Urinary bladder (tissue), 4 donors: ENCODE results near the gene TMEM121. TPM values are rescaled to one million over a fixed set of nuclear protein-coding genes. Genes with fewer than 3 reads are reported as not detected.

Source experiments
- DNase-seq: peaks from one replicate; pipeline ENCODE4 v3.0.0-alpha.2; 2015; ENCODE audit errors: extremely low spot score
- H3K27ac ChIP-seq: one replicate; pipeline ENCODE4 v1.5.1; 2013; ENCODE audit warnings: low read depth, mild to moderate bottlenecking, moderate library complexity
- H3K36me3 ChIP-seq: one replicate; pipeline ENCODE4 v1.6.1; 2013; ENCODE audit warnings: mild to moderate bottlenecking, moderate library complexity; ENCODE audit not compliant: insufficient read depth
- H3K4me1 ChIP-seq: one replicate; pipeline ENCODE4 v1.6.1; 2013; ENCODE audit warnings: mild to moderate bottlenecking, moderate library complexity; ENCODE audit not compliant: insufficient read depth
- H3K4me3 ChIP-seq: one replicate; pipeline ENCODE4 v1.5.1; 2013; ENCODE audit warnings: low read depth, low read length
- WGBS: extraction: QIAGEN DNeasy Blood & Tissue Kit; methylation state at CpG from one replicate; pipeline ENCODE4 v1.1.7; 2013; 5-methylcytosine and 5-hydroxymethylcytosine counted together
- polyA plus RNA-seq: library from polyadenylated mRNA; stranded (reverse); fragments of 200-250 nt; gene quantifications from one replicate; pipeline ENCODE4 v1.2.3, GENCODE V29; 2013
- total RNA-seq: library from RNA; depleted of rRNA; stranded (reverse); fragments of >200 nt; gene quantifications from one replicate; pipeline ENCODE4 v1.2.3, GENCODE V29; 2014
- donor health status: healthy with polysubstance abuse.
- donor health status: healthy.

TMEM121 gene
- total RNA-seq, result 1.3 TPM
- polyA plus RNA-seq, result 6.7 TPM

DNA sequence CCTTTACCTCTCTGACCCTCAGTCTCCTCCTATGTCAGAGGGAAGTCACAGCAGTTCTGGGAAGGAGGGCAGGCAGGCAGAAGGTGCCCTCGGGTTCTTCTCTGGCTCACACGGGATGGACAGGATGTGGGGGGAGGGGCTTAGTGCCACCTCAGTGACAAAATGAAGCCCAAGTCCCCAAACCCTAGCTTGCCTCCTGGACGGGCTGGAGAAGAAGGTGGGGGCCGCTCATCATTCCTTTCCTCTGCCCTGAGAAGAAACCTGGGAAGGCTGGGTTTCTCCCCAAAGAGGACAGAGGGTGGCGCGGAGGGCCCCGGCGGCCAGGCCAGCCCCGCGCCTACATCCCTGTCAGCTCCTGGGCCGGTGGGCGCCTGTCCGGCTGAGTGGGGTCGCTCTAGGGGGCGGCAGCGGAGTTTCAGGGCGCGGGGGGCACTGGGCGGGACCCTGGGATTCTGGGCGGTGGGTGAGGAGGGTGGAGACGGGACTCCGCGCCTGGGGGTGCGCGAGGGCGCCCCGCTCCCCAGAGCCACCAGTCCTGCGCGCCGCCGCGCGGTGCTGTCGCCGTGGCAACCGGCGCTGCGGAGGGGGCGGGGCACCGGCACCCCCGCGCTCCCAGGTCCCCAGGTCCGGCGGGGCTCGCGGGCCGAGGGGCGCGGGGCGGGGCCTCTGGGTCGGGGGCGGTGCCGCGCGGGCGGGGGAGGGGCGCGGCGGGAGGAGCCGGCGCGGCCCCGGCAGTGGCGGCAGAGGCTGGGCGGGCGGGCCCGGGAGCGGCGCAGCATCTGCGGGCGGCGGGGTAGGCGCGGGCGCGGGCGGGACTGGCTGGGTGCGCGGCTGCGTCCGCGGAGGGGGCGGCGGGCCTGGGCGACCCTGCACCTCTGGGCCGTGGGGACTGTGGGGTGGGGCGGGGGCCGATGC, at the start of gene TMEM121:
Gene TMEM121 (plus strand): TSS at position 723 of the 915 bp plus-strand sequence. CDS start 2,252 bp downstream, outside the sequence.
- Histone ChIP-seq H3K4me3 (peak within 1 kb of the TSS; percentile 69), H3K36me3 (no peaks in the 10 kb centered on the region), H3K27ac (no peak within 1 kb of the TSS), H3K4me1 (no peaks in the 10 kb centered on the region)
- DNase-seq, result no peak
- 1% methylated on average over 86 of the region's 88 CpGs for WGBS

DNA sequence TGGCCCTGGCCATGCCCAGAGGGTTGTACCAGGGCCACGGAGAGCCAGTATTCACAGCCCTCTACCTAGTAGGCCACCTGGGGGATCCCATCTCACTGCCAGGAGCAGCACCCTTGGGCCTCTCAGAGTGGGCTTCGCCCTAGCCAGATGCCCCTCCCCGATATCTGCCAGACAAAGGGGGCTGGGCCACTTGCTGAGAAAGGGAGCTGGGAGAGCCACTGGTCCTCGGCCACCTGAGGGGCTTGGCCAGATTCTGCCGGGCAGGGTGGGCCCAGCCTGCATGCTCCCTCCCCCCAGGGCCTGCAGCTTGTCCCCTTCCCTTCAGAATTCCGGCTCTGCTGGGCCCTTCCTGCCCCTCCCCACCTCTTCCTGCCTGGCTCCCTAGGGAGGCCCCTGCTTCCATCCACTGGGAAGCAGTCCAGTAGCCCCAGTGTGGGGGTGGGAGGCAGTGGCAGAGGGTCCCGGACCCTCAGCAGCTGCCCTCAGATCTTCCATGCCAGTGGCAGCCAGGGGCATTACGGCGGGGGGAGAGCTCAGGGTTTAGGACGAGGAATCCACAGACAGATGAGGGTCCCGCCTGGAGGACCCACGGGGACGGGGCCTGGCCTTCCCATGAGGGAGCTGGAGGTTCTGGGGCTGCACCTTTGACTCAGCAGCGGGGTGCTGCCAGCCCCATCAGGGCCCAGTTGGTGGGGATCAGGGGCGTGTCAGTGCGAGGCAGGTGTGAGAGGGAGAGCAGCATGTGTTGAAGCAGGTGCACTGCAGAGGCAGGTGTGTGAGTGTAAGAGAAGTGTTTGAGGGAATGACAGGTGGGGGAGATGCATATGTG, 49.3 kb upstream of the TMEM121 start:
- H3K4me3 ChIP-seq, result no peak overlapping the region
- no peaks in the 10 kb centered on the region for H3K36me3 ChIP-seq
- peak overlapping the region; percentile 68 for H3K27ac ChIP-seq
- peaks cover 2% of the 10 kb centered on the region for H3K4me1 ChIP-seq
- DNase-seq, result no peak
- WGBS, result 48% methylated on average over 16 of the region's 16 CpGs

DNA sequence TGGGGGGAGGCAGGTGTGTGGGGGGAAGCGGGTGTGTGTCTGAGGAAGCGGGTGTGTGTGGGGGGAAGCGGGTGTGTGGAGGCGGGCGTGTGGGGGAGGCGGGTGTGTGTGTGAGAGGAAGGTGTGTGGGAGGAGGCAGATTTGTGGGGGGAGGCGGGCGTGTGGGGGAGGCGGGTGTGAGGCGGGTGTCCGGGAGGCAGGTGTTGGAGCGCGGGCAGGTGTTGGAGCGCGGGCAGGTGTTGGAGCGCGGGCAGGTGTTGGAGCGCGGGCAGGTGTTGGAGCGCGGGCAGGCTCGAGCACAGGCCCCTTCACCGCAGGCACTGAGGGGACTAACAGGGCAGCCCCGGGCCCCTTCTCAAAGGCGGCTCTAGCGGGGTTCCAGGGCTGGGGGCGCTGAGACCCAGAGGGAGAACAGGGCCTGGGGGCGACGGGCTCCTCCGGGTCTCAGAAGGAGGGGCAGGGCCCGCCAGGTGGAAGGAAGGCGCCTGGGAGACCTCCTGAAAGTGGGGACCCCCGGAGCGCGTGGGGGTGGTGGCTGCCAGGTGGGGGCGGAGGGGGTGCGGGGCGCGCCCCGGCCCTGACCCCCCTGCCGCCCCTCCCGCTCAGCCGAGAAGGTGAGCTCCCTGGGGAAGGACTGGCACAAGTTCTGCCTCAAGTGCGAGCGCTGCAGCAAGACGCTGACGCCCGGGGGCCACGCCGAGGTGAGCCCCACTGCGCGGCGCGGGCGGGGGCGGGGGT, 48.6 kb upstream of the TMEM121 start:
- 64% methylated on average over 52 of the region's 56 CpGs for WGBS
- Histone ChIP-seq H3K36me3 (no peaks in the 10 kb centered on the region), H3K4me1 (peaks cover 2% of the 10 kb centered on the region), H3K4me3 (no peak overlapping the region), H3K27ac (no peak overlapping the region)
- no peak for DNase-seq

DNA sequence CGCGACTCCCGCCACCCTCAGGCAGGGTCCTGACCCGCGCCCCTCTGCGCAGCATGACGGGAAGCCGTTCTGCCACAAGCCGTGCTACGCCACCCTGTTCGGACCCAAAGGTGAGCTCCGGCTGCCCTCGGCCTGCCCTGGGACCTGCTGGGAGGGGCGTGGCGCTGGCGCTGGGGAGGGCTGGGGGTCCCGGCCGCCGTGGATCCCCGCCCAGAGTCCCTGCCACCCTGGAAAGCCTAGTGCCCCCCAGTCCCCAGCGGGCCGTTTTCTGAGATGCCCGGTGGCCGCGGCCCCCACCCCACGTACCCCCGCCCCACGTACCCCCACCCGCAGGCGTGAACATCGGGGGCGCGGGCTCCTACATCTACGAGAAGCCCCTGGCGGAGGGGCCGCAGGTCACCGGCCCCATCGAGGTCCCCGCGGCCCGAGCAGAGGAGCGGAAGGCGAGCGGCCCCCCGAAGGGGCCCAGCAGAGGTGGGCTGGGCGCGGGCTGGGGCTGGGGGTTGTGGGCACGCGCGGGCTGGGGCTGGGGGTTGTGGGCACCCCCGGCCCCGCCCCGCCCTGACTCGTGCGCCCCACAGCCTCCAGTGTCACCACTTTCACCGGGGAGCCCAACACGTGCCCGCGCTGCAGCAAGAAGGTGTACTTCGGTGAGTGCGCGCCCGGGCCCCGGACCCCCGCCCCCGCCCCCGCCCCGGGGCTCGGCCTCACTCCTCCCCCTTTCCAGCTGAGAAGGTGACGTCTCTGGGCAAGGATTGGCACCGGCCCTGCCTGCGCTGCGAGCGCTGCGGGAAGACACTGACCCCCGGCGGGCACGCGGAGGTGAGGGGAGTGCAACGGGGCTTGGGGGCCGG, 47.8 kb upstream of the TMEM121 start:
- peaks cover under 1% of the 10 kb centered on the region for H3K4me1 ChIP-seq
- H3K4me3 ChIP-seq, result no peak overlapping the region
- H3K27ac ChIP-seq, result no peak overlapping the region
- 64% methylated on average over 81 of the region's 81 CpGs for WGBS
- no peaks in the 10 kb centered on the region for H3K36me3 ChIP-seq
- DNase-seq, result no peak

GRCh38 chr14:105479431-105480158, 46.8 kb upstream of the TMEM121 start:
- H3K27ac ChIP-seq, result no peak overlapping the region
- 77% methylated on average over 34 of the region's 34 CpGs for WGBS
- no peaks in the 10 kb centered on the region for H3K4me1 ChIP-seq
- no peak for DNase-seq
- no peaks in the 10 kb centered on the region for H3K36me3 ChIP-seq
- no peak overlapping the region for H3K4me3 ChIP-seq

DNA sequence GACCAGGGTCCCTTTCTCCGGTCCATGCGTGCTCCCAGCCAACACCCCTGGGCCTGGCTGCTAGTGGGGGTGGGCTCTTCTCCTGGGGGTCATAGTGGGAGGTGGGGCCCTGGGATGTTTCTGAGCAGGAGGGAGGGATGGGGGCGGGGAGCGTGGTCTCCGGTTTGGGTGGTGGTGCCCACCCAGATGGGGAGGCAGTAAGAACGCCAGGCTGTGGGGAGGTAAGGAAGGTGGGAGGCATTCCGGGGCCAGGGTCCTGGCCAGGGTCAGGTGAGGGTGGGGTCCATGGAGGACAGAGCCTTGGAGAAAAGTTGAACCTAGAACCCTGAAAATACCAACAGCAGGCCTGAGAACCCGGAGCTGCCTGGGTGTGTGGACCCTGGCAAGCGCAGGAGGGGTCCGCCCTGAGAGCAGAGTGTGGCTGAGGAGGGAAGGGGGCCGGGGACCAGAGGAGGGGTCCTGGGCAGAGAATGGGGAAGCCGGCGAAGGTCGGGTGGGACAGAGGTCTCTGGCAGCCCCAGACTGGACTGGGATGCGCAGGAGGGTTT, 46.1 kb upstream of the TMEM121 start:
- H3K36me3 ChIP-seq, result no peaks in the 10 kb centered on the region
- H3K27ac ChIP-seq, result no peak overlapping the region
- DNase-seq, result no peak
- H3K4me1 ChIP-seq, result no peaks in the 10 kb centered on the region
- 61% methylated on average over 15 of the region's 15 CpGs for WGBS
- no peak overlapping the region for H3K4me3 ChIP-seq

- H3K27ac ChIP-seq, result peak overlapping the region; percentile 89
- under 1% methylated on average over 35 of the region's 35 CpGs for WGBS
- DNase-seq, result peak; percentile 83
Measured at GRCh38 chr14:105480807-105481801, 45.3 kb upstream of the TMEM121 start.

DNA sequence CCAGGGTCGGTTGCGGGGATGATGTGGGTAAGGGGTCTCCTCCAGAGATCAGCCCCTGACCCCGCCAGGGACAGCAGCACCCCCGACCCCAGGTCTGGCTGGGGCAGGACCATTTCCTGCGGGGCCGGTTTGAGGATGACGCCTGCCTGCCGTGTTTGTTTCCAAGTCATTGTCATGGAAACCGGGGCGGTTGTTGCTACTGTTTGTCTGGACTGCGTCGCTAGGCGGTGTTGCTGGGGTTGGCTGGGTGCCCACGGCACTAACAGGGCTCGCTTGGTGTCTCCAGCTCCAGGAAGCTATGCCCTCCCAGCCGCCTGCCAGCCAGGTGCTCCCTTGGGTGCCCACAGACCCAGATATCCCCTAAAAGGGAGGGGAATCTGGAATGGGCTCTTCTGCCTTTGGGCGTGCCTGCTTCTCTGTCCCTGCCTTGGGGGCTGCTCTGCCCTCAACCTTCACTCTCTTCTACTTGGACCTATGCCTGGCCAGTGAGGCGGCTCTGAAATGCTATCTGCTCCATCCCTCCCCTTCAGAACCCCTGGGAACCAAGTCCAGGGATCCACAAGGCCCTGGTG, 44.4 kb upstream of the TMEM121 start:
- WGBS, result 1% methylated on average over 18 of the region's 18 CpGs
- H3K4me3 ChIP-seq, result peak overlapping the region; percentile 7
- H3K27ac ChIP-seq, result peak overlapping the region; percentile 89
- H3K36me3 ChIP-seq, result no peaks in the 10 kb centered on the region
- no peaks in the 10 kb centered on the region for H3K4me1 ChIP-seq
- DNase-seq, result peak; percentile 95

More at GRCh38 chr14:105480807-105481801, 45.3 kb upstream of the TMEM121 start:
- no peaks in the 10 kb centered on the region for H3K4me1 ChIP-seq
- H3K36me3 ChIP-seq, result no peaks in the 10 kb centered on the region
- peak overlapping the region; percentile 7 for H3K4me3 ChIP-seq

GRCh38 chr14:105482486-105483110, 43.8 kb upstream of the TMEM121 start:
- H3K4me1 ChIP-seq, result no peaks in the 10 kb centered on the region
- H3K4me3 ChIP-seq, result no peak overlapping the region
- WGBS, result 69% methylated on average over 18 of the region's 18 CpGs
- no peaks in the 10 kb centered on the region for H3K36me3 ChIP-seq
- H3K27ac ChIP-seq, result peak overlapping the region; percentile 83
- no peak for DNase-seq

- DNase-seq, result no peak
- Histone ChIP-seq H3K4me3 (no peak overlapping the region), H3K4me1 (no peaks in the 10 kb centered on the region), H3K27ac (peak overlapping the region; percentile 83), H3K36me3 (no peaks in the 10 kb centered on the region)
- 70% methylated on average over 18 of the region's 18 CpGs for WGBS
Measured at GRCh38 chr14:105483300-105484068, 42.9 kb upstream of the TMEM121 start.
